OCI-LY1 (cell line): ENCODE measurements around the gene SPHK2.

Source experiments
- H2AFZ ChIP-seq: fragments of 200-600 bp; sonication (generic), shearing (Covaris generic); 2 replicates; pipeline ENCODE4 v1.6.0; 2014; ENCODE audit warnings: antibody characterized with exemption, mild to moderate bottlenecking, low read length
- H3F3A ChIP-seq: fragments of 200-600 bp; sonication (generic), shearing (Covaris generic); 2 replicates; pipeline ENCODE4 v1.6.0; 2014; ENCODE audit warnings: mild to moderate bottlenecking, antibody characterized with exemption, low read length, moderate library complexity; ENCODE audit not compliant: insufficient read depth
- H3K27ac ChIP-seq: fragments of 200-600 bp; sonication (generic); 2 replicates; pipeline ENCODE4 v1.5.1; 2014; ENCODE audit warnings: low read length, mixed run types, mild to moderate bottlenecking, low read depth; ENCODE audit not compliant: poor library complexity, severe bottlenecking
- H3K27me3 ChIP-seq: fragments of 200-600 bp; sonication (generic); 2 replicates; pipeline ENCODE4 v1.6.0; 2014; ENCODE audit warnings: antibody characterized with exemption, mild to moderate bottlenecking, low read length, moderate library complexity; ENCODE audit not compliant: insufficient read depth
- H3K36me3 ChIP-seq: fragments of 200-600 bp; sonication (generic); 2 replicates; pipeline ENCODE4 v1.6.1; 2014; ENCODE audit warnings: mild to moderate bottlenecking, antibody characterized with exemption, low read length, moderate library complexity, mixed read lengths; ENCODE audit not compliant: insufficient read depth
- H3K4me1 ChIP-seq: fragments of 200-600 bp; sonication (generic); 2 replicates; pipeline ENCODE4 v1.5.1; 2014; ENCODE audit warnings: mild to moderate bottlenecking, low read length, moderate library complexity; ENCODE audit not compliant: insufficient read depth, severe bottlenecking
- H3K4me2 ChIP-seq: fragments of 200-600 bp; sonication (generic), shearing (Covaris generic); 2 replicates; pipeline ENCODE4 v1.6.1; 2014; ENCODE audit warnings: low read length
- H3K4me3 ChIP-seq: fragments of 200-600 bp; sonication (generic); 2 replicates; pipeline ENCODE4 v1.5.1; 2014; ENCODE audit warnings: low read length, low read depth, mild to moderate bottlenecking, mixed read lengths; ENCODE audit not compliant: poor library complexity, severe bottlenecking
- H3K79me2 ChIP-seq: fragments of 200-600 bp; shearing (Covaris generic); 2 replicates; pipeline ENCODE4 v1.6.1; 2016; ENCODE audit warnings: mixed run types, low read length, mixed read lengths; ENCODE audit not compliant: insufficient read depth
- H3K9ac ChIP-seq: fragments of 200-600 bp; sonication (generic), shearing (Covaris generic); 2 replicates; pipeline ENCODE4 v1.6.1; 2014; ENCODE audit warnings: mild to moderate bottlenecking, low read length, mixed read lengths
- H3K9me2 ChIP-seq: fragments of 200-600 bp; sonication (generic), shearing (Covaris generic); 2 replicates; pipeline ENCODE4 v1.6.1; 2014; ENCODE audit warnings: low read depth, mild to moderate bottlenecking, low read length, mixed read lengths
- H3K9me3 ChIP-seq: fragments of 200-600 bp; shearing (Covaris generic); 2 replicates; pipeline ENCODE4 v1.6.1; 2014; ENCODE audit warnings: low read length, mixed read lengths
- H4K20me1 ChIP-seq: fragments of 200-600 bp; sonication (generic), shearing (Covaris generic); 2 replicates; pipeline ENCODE4 v1.6.0; 2016; ENCODE audit warnings: mild to moderate bottlenecking, low read length; ENCODE audit not compliant: insufficient read depth
- CTCF ChIP-seq: fragments of 200-600 bp; sonication (generic), shearing (Covaris generic); IDR thresholded peaks from 2 replicates; pipeline ENCODE4 v1.5.1; 2017; ENCODE audit warnings: mild to moderate bottlenecking, antibody characterized with exemption, low read length, moderate library complexity, mixed read lengths
- EZH2 ChIP-seq: fragments of 200-600 bp; sonication (generic), shearing (Covaris generic); IDR thresholded peaks from 2 replicates; pipeline ENCODE4 v1.8.0; 2017; ENCODE audit warnings: borderline replicate concordance, mixed run types, mild to moderate bottlenecking, antibody characterized with exemption, low read length, moderate library complexity, mixed read lengths

SPHK2 gene

GRCh38 chr19:48633148-48634035, 14.1 kb downstream of the SPHK2 start:
- Histone ChIP-seq H3K79me2 (no peaks in the 10 kb centered on the region), H3K27ac (peak overlapping the region; percentile 86), H3K36me3 (peaks cover 17% of the 10 kb centered on the region), H3K4me1 (peaks cover 48% of the 10 kb centered on the region), H4K20me1 (no peaks in the 10 kb centered on the region), H3K4me3 (peak overlapping the region; percentile 84), H3K9me3 (no peaks in the 10 kb centered on the region), H3K9ac (peak overlapping the region; percentile 82), H3K9me2 (no peaks in the 10 kb centered on the region), H2AFZ (no peak overlapping the region), H3F3A (0 out of 2 replicates have a peak, but pooled peaks cover 5% of the 10 kb centered on the region), H3K27me3 (no peaks in the 10 kb centered on the region), H3K4me2 (peak overlapping the region; percentile 93)
- TF ChIP-seq EZH2 (no peak), CTCF (no peak)

- H4K20me1 ChIP-seq = no peaks in the 10 kb centered on the region
- H3K4me1 ChIP-seq = peaks cover 53% of the 10 kb centered on the region
- no peak overlapping the region for H2AFZ ChIP-seq
- H3K27me3 ChIP-seq = no peaks in the 10 kb centered on the region
- peak overlapping the region; percentile 93 for H3K4me2 ChIP-seq
- H3K9me2 ChIP-seq = no peaks in the 10 kb centered on the region
- H3K9me3 ChIP-seq = no peaks in the 10 kb centered on the region
- H3K9ac ChIP-seq = peak overlapping the region; percentile 82
- peaks cover 17% of the 10 kb centered on the region for H3K36me3 ChIP-seq
- peak overlapping the region; percentile 86 for H3K27ac ChIP-seq
- TF ChIP-seq EZH2 (no peak), CTCF (no peak)
- H3K4me3 ChIP-seq = peak overlapping the region; percentile 84
- 0 out of 2 replicates have a peak, but pooled peaks cover 5% of the 10 kb centered on the region for H3F3A ChIP-seq
- no peaks in the 10 kb centered on the region for H3K79me2 ChIP-seq
Measured at GRCh38 chr19:48634036-48634342, 14.7 kb downstream of the SPHK2 start.

GRCh38 chr19:48634424-48635262, 15.3 kb downstream of the SPHK2 start:
- H3K4me2 ChIP-seq = peak overlapping the region; percentile 93
- H3K27ac ChIP-seq = peak overlapping the region; percentile 86
- no peak overlapping the region for H2AFZ ChIP-seq
- H3K79me2 ChIP-seq = no peaks in the 10 kb centered on the region
- no peak for TF ChIP-seq EZH2
- no peak for TF ChIP-seq CTCF
- peak overlapping the region; percentile 82 for H3K9ac ChIP-seq
- H3K4me3 ChIP-seq = peak overlapping the region; percentile 84
- H3F3A ChIP-seq = 0 out of 2 replicates have a peak, but pooled peaks cover 5% of the 10 kb centered on the region
- no peaks in the 10 kb centered on the region for H3K9me2 ChIP-seq
- peaks cover 53% of the 10 kb centered on the region for H3K4me1 ChIP-seq
- H4K20me1 ChIP-seq = no peaks in the 10 kb centered on the region
- H3K27me3 ChIP-seq = no peaks in the 10 kb centered on the region
- H3K9me3 ChIP-seq = no peaks in the 10 kb centered on the region
- peaks cover 12% of the 10 kb centered on the region for H3K36me3 ChIP-seq
